B cell (primary cell): Measurements from ENCODE around the gene KRT73.

Experiments
- CTCF ChIP-seq: fragments of 200-600 bp; IDR thresholded peaks from one replicate; pipeline ENCODE4 v1.8.0; 2022; ENCODE audit warnings: antibody characterized with exemption, mild to moderate bottlenecking
- EZH2 ChIP-seq: IDR thresholded peaks from 2 replicates; pipeline ENCODE4 v1.6.1; 2012; ENCODE audit warnings: borderline replicate concordance, low read depth, mild to moderate bottlenecking, moderate library complexity, low read length; ENCODE audit not compliant: insufficient read depth, poor library complexity, severe bottlenecking

GRCh38 chr12:52657250-52657902 lies 39.0 kb upstream of the KRT73 start:
- no peak for TF ChIP-seq CTCF
- no peak for TF ChIP-seq EZH2
